GM18951 (cell line): ENCODE results near the gene CHGA.

Experiments used
- POLR2A ChIP-seq: IDR thresholded peaks from 4 replicates; pipeline ENCODE4 v1.6.1; 2011; ENCODE audit warnings: mild to moderate bottlenecking; ENCODE audit not compliant: insufficient read length, insufficient read depth; ENCODE audit errors: extremely low read depth
- in situ Hi-C: fragments of 300-500 bp; cut with MboI; formaldehyde crosslinking; loops from one replicate; pipeline ENCODE4 v1.12.0; 2022; ENCODE audit warnings: low sequenced_read_pairs, mixed read lengths, inconsistent platforms; ENCODE audit not compliant: unreplicated experiment

The CHGA gene

GRCh38 chr14:92938890-92939671 is 16.1 kb downstream of the CHGA start:
- in situ Hi-C loops: no loop called here
- no peak for TF ChIP-seq POLR2A

- in situ Hi-C loops: no loop called here
- TF ChIP-seq POLR2A: no peak
Measured at GRCh38 chr14:92939699-92940098, 16.7 kb downstream of the CHGA start.

DNA sequence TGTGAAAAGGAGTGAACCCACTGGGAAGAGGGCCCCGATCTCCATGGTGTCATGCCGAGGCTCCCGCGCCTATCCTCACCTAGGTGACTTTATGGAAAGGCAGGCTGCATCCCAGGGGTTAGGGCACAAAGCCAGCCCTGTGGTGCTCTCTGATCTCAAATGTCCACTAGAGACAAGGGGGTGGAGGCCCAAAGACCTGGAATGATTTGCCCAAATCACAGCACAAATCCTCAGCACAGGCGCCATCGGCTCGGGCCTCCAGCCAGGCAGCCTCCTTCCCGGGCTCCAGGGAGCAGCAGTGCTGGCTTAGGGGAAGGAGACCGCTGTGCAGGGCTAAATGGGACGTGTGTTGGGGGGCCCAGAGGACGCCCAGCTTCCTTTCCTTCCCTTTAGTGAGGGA is 17.6 kb downstream of the CHGA start:
- in situ Hi-C loops: no loop called here
- TF ChIP-seq POLR2A: no peak

- no peak for TF ChIP-seq POLR2A
- in situ Hi-C loops: no loop called here
Measured at GRCh38 chr14:92941531-92941930, 18.6 kb downstream of the CHGA start.

DNA sequence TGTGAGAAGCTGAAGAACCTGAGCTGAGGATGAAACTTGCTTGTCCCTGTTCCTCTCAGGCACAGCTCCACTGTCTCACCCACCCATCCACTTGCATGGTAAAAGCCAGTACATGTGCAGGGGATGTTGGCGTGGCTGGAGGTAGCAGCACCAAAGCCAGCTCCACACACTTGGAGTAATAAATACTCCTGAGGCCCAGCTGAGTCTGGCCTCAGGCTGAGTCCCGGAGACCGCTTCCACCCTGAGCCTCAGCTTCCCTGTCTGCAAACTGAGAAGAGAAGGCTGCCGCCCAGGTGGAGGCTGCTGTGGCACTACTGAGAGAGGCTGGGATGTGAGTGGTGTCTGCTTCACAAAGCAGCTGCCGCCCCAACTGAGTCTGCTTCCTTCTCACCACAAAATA is 19.2 kb downstream of the CHGA start:
- in situ Hi-C loops: no loop called here
- TF ChIP-seq POLR2A: no peak

GRCh38 chr14:92942576-92942975 is 19.6 kb downstream of the CHGA start:
- in situ Hi-C loops: no loop called here
- no peak for TF ChIP-seq POLR2A

GRCh38 chr14:92942976-92943710 is 20.2 kb downstream of the CHGA start:
- in situ Hi-C loops: no loop called here
- TF ChIP-seq POLR2A: no peak

DNA sequence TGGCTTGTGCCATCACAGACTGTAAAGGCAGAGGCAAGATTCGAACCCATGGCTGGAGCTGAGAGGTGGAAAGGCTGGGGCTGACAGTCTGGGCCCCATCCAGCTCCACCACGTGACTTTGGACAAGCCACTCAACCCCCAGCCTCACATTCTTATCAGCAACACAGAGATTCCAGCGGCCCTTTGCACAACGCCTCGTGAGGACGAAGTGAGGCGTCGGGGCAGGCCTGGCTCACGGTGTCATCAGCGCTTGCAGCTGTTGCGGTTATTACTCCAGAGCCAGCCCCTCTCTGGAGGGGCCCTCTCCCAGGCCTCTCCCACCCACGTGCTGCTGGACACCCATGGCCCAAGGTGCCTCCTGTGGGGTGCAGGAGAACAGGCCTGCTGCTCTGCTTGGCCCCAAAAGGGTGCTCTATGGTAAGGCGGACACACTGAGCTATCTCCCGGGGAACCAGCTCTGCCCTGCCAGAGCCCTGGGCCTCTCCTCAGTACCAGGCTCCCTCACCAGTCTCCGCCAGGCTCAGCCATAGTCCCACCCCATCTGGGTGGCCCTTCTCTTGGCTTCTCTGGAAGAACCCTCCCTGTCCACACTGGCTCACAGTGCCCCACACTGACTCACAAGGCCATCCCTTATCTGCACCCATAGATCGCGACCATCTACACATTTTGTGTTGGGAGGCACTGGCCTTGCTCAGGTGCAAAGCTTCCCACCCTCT is 21.1 kb downstream of the CHGA start:
- no peak for TF ChIP-seq POLR2A
- in situ Hi-C loops: no loop called here

DNA sequence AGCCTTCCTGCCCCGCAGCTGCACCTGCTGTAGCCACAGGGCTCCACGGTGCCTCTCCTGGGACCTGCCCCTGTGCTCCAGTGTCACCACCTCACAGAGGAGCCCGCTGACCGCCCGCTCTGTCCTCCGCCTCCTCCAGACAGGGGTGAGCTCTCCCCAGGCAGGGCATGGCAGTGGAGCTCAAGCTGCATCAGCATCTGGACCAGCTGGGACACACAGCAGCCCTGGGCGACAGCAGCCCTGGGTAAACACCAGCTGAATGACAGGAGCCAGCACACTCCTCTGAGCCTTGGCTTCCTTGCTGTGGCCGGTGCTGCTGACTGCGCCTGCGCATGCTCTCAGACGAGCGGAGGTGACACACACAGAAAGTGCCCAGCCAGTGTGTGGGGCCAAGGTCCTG is 22.0 kb downstream of the CHGA start:
- TF ChIP-seq POLR2A: no peak
- in situ Hi-C loops: no loop called here

DNA sequence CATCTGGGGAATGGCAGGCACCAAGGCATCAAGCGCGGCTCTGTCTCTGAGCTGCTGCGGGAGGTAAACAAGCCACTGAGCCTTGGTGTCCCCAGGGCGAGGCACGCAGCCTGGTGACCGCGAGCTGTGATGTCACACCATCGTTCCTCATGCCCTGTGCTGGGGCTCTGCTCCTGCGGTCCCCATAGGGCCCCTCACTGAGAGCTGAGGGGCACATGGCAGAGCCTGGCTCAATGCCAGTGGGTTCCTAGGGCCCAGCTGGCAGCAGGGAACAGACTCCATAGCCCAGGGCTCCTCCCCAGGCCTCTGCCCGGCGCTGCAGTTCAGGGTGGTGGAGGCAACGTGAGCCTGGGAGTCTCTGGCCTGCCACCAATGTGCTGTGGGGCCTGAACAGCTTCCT is 22.6 kb downstream of the CHGA start:
- no peak for TF ChIP-seq POLR2A
- in situ Hi-C loops: no loop called here

GRCh38 chr14:92945959-92946846 is 23.3 kb downstream of the CHGA start:
- in situ Hi-C loops: no loop called here
- no peak for TF ChIP-seq POLR2A

DNA sequence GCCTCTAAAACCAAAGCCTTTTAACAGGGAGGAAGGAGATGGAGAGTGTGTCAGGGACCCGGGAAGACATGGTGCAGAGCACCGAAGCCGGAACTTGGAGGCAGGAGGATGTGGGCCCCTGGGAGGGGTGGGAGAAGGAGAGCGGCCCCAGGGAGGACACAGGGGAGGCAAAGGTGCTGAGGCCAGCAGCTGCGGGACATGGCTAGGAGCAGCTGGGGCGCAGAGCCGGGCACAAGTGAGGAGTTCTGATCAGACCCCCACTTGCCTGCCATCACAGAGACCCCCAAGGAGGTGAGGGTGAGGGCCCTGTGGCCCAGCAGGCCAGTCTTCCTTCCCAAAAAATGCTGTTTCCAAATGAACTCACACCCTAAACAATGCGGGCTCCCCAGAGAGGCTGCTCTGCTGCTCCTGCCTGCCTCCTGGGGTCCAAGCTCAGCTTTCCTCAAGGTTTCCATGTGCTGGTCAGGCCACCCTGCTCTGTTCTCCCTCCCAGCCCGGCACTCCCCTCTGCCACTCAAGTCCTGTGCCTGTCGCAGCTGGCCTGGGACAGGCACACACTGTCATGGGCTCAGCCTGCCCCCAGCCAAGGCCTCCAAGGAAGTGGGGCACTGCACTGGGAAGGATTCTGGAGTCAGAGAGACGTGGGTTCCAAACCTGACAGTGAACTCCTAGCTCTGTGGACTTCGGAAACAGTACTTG is 24.0 kb downstream of the CHGA start:
- TF ChIP-seq POLR2A: no peak
- in situ Hi-C loops: no loop called here
